Body of pancreas (tissue), 4 donors: ENCODE data around the gene FOXF1. TPM values are rescaled to one million over a fixed set of nuclear protein-coding genes. Genes with fewer than 3 reads are reported as not detected.

Experiments
- ATAC-seq: fragments of 150-250 bp; one replicate; pipeline ENCODE4 v1.9.1; 2016
- DNase-seq, 4 donors: peaks; one replicate each; pipeline ENCODE4 v3.0.0-alpha.2; 2019
- H3K27ac ChIP-seq, 4 donors: fragments of 200-600 bp; sonication (generic); 1 replicate in 3 of 4; 2 replicates in 1 of 4; pipeline versions ENCODE4 v1.5.1 to v1.6.1; 2016 to 2019; ENCODE audit warnings: mild to moderate bottlenecking in 1 of 4, mixed read lengths in 1 of 4, moderate library complexity in 1 of 4
- H3K27me3 ChIP-seq, 2 donors: fragments of 200-600 bp; sonication (generic); one replicate each; pipeline ENCODE4 v1.6.0; 2016; ENCODE audit warnings: mild to moderate bottlenecking in 1 of 2
- H3K36me3 ChIP-seq, 2 donors: fragments of 200-600 bp; sonication (generic); replicated peaks in 1 of 2; 2 replicates each; pipeline ENCODE4 v1.5.1; 2016; ENCODE audit warnings: low read depth in 2 of 2; ENCODE audit not compliant: insufficient read depth in 1 of 2
- H3K4me1 ChIP-seq: fragments of 200-600 bp; sonication (generic); one replicate; pipeline ENCODE4 v1.6.0; 2016
- H3K4me3 ChIP-seq, 2 donors: fragments of 200-600 bp; sonication (generic); 1 replicate in 1 of 2; 2 replicates in 1 of 2; pipeline ENCODE4 v1.5.1; 2016 to 2019
- H3K9me3 ChIP-seq, 3 donors: fragments of 200-600 bp; sonication (generic); 1 replicate in 2 of 3; 2 replicates in 1 of 3; pipeline ENCODE4 v1.5.1; 2016
- CTCF ChIP-seq, 7 experiments: fragments of 450-650 bp in 4 of 7; fragments of 200-600 bp in 3 of 7; sonication (generic) in 3 of 7; IDR thresholded peaks; one replicate each; pipeline ENCODE4 v1.5.1; 2016 to 2019; ENCODE audit warnings: antibody characterized with exemption in 7 of 7
- POLR2A ChIP-seq, 3 donors: fragments of 450-650 bp; IDR thresholded peaks; one replicate each; pipeline ENCODE4 v1.6.1; 2016; ENCODE audit warnings: antibody characterized with exemption in 3 of 3, mild to moderate bottlenecking in 2 of 3
- WGBS, 2 donors: methylation state at CpG; one replicate each; pipeline ENCODE4 v1.1.5; 2017; 5-methylcytosine and 5-hydroxymethylcytosine counted together
- intact Hi-C: fragments of 100-400 bp; cut with DNase I; formaldehyde crosslinking; loops from one replicate; pipeline ENCODE4 v1.15.1; 2023
- total RNA-seq, 2 donors: library from RNA; depleted of rRNA; stranded (reverse); fragments of >200 nt; gene quantifications; one replicate each; pipeline ENCODE4 v1.1.0, GENCODE V29; 2016

Gene FOXF1
- total RNA-seq, 2 donors from 2014 or later: 0.52 to 7.3 TPM

DNA sequence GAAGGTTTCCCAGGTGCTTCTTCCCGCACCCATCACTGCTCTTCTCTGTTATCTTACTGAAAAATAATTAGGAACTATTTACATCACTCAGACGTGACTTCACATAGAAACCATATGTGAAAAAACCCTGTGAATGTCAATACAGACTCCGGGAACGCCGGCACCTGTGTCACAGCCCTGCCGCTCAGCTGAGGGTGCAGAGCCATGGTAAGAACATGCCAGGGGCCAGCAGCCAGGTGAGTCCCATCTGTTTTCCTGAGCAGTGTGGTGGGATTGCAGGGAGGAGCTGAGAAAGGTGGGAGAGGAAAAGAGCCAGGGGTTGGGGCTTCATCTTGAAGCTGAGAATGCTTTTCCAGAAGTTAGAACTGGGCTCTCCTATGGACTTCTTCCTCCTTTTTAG is 13.7 kb downstream of the FOXF1 start:
- DNase-seq: peak in 3 of 4 donors; percentile 17 to 52 (median 45)
- intact Hi-C loops: no loop called here
- ATAC-seq: peak; percentile 35
- H3K36me3 ChIP-seq: no peaks in the 10 kb centered on the region
- no peak overlapping the region for H3K4me3 ChIP-seq
- peaks cover 4% of the 10 kb centered on the region for H3K4me1 ChIP-seq
- H3K27ac ChIP-seq: no peak overlapping the region
- H3K9me3 ChIP-seq: no peaks in the 10 kb centered on the region
- whole genome bisulfite sequencing, 2 donors: 7 to 9% methylated on average over 6 of the region's 6 CpGs
- no peaks in the 10 kb centered on the region for H3K27me3 ChIP-seq
- no peak for TF ChIP-seq CTCF (IDR thresholded peaks at IDR 0.05)
- TF ChIP-seq POLR2A (IDR thresholded peaks at IDR 0.05): no peak

DNA sequence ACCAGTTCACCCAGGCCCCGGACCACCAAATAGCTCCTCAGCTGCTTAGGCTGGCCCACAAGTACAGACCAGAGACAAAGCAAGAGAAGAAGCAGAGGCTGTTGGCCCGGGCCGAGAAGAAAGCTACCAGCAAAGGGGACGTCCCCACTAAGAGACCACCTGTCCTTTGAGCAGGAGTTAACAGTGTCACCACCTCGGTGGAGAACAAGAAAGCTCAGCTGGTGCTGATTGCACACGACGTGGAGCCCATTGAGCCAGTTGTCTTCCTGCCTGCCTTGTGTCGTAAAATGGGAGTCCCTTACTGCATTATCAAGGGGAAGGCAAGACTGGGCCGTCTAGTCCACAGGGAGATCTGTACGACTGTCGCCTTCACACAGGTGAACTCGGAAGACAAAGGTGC is 15.4 kb downstream of the FOXF1 start:
- intact Hi-C loops: no loop called here
- no peak overlapping the region for H3K4me3 ChIP-seq
- no peaks in the 10 kb centered on the region for H3K27me3 ChIP-seq
- 66 to 74% methylated on average over 12 of the region's 12 CpGs for WGBS, 2 donors
- no peaks in the 10 kb centered on the region for H3K4me1 ChIP-seq
- ATAC-seq (no peak), DNase-seq (no peak)
- no peak overlapping the region for H3K27ac ChIP-seq
- no peak for TF ChIP-seq POLR2A (IDR thresholded peaks at IDR 0.05)
- no peak for TF ChIP-seq CTCF (IDR thresholded peaks at IDR 0.05)
- H3K36me3 ChIP-seq: no peaks in the 10 kb centered on the region
- H3K9me3 ChIP-seq: no peaks in the 10 kb centered on the region

DNA sequence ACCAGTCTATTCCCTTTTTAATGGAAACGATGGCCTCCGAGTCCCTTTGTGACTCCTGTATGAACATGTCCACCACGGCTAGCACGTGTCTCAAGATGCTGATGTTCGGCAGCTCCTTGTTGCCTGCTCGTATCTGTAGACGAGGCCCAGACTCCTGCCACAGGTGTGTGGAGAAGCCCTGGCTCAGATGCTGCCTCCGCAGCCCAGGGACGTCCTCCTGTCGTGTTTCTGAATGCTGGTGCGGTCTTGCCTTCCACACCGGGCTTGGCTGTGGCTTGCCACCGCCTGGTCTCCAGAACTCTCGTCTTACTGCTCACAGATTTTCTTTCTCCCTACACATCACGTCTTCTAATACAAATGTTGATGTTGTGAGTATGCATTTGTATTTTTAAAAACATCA is 17.0 kb downstream of the FOXF1 start:
- intact Hi-C loops: no loop called here
- ATAC-seq: no peak
- WGBS, 2 donors: 90 to 96% methylated on average over 15 of the region's 15 CpGs
- H3K27me3 ChIP-seq: no peaks in the 10 kb centered on the region
- H3K4me3 ChIP-seq: no peak overlapping the region
- no peaks in the 10 kb centered on the region for H3K4me1 ChIP-seq
- no peak for TF ChIP-seq POLR2A (IDR thresholded peaks at IDR 0.05)
- TF ChIP-seq CTCF (IDR thresholded peaks at IDR 0.05): no peak
- no peaks in the 10 kb centered on the region for H3K36me3 ChIP-seq
- DNase-seq: no peak
- H3K9me3 ChIP-seq: no peaks in the 10 kb centered on the region
- H3K27ac ChIP-seq: no peak overlapping the region

DNA sequence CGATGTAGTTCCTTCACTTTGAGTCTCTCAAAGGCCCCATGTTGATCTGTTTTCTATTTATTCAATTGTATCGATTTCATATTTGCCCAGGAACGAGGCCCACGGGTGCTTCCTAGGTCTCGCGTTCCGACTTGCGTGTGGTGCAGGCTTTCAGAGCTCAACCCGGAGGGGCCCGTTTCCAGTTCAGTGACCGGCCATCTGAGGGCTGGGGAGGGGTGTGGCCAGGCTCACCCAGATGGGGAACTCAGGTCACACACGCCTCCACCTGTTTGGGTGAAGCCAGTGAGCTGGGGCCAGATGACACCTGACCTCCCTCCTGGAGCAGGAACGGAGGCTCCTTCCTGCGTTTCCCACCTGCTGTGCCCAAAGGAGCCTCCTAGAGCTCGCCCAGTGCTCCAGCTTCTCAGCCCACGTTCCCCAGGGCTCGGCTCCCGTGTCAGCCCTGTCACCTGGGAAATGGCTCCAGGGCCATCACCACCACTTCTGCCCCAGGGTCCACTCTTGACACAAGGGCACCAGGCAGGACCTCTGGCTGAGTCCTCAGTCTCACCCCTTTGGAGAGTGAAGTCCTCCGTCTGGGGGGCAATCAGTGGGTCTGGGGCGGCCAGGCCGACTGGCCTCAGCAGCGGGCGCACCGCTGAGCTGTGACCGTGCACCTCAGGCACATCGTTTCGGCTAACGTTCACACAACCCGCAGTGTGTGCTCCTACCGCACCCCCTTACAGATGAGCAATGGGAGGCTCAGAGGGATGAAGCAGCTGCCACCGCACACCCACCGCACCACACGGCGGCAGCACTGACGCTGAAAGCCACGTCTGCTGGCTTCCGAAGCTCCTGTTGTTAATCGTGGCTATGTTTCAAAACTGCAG is 18.0 kb downstream of the FOXF1 start:
- ATAC-seq: no peak
- H3K27ac ChIP-seq: no peak overlapping the region
- no peaks in the 10 kb centered on the region for H3K9me3 ChIP-seq
- TF ChIP-seq CTCF (IDR thresholded peaks at IDR 0.05) (no peak), POLR2A (IDR thresholded peaks at IDR 0.05) (no peak)
- H3K4me1 ChIP-seq: no peaks in the 10 kb centered on the region
- H3K4me3 ChIP-seq: no peak overlapping the region
- H3K27me3 ChIP-seq: no peaks in the 10 kb centered on the region
- intact Hi-C loops: no loop called here
- DNase-seq: no peak
- WGBS, 2 donors: 91 to 92% methylated on average over 22 to 33 of the region's 38 CpGs
- H3K36me3 ChIP-seq: no peaks in the 10 kb centered on the region

GRCh38 chr16:86529160-86529559 is 18.8 kb downstream of the FOXF1 start:
- no peak for ATAC-seq
- intact Hi-C loops: no loop called here
- no peaks in the 10 kb centered on the region for H3K27me3 ChIP-seq
- H3K27ac ChIP-seq: no peak overlapping the region
- DNase-seq: no peak
- H3K9me3 ChIP-seq: no peaks in the 10 kb centered on the region
- no peak for TF ChIP-seq CTCF (IDR thresholded peaks at IDR 0.05)
- TF ChIP-seq POLR2A (IDR thresholded peaks at IDR 0.05): no peak
- H3K4me1 ChIP-seq: no peaks in the 10 kb centered on the region
- H3K4me3 ChIP-seq: no peak overlapping the region
- WGBS, 2 donors: 85 to 96% methylated on average over 8 of the region's 8 CpGs
- no peaks in the 10 kb centered on the region for H3K36me3 ChIP-seq
